D721Med (cell line): ENCODE results near the gene IDS.
"Not testable (repeated sequence)": the region's sequence is repeated elsewhere in the genome, so short reads cannot be mapped to it uniquely, and the experiment has no call there.

ENCODE experiments used
- DNase-seq: peaks from one replicate; pipeline ENCODE4 v3.0.0; 2011; ENCODE audit warnings: low spot score; ENCODE audit not compliant: insufficient read length
- FAIRE-seq: peaks from 2 replicates; lab custom pipeline; 2011; peaks lifted over from hg19 to GRCh38; lab: Jason Lieb, UNC
- CTCF ChIP-seq: IDR thresholded peaks from 2 replicates; pipeline ENCODE4 v1.5.1; 2012; ENCODE audit warnings: mild to moderate bottlenecking, control low read depth; ENCODE audit not compliant: insufficient read depth; ENCODE audit errors: missing control alignments

IDS gene

GRCh38 chrX:149540621-149541520, 35.8 kb upstream of the IDS start, which contains the start of gene EOLA1:
TSS of gene EOLA1 (plus strand) at chrX:149541012. CDS start at chrX:149545631, 4,619 bp downstream.
- DNase-seq (no peak), FAIRE-seq (peak; percentile 93)
- no peak for TF ChIP-seq CTCF

- FAIRE-seq, result no peak
- no peak for DNase-seq
Measured at GRCh38 chrX:149540131-149540620, 35.1 kb upstream of the IDS start.

GRCh38 chrX:149539283-149540130, 34.4 kb upstream of the IDS start:
- no peak for TF ChIP-seq CTCF
- no peak for FAIRE-seq
- peak; percentile 48 for DNase-seq

More at GRCh38 chrX:149540131-149540620, 35.1 kb upstream of the IDS start:
- TF ChIP-seq CTCF, result no peak

- FAIRE-seq, DNase-seq: not testable (repeated sequence)
Measured at GRCh38 chrX:149537474-149537873, 32.4 kb upstream of the IDS start.

- FAIRE-seq, DNase-seq: not testable (repeated sequence)
Measured at GRCh38 chrX:149534926-149535602, 30.0 kb upstream of the IDS start.

GRCh38 chrX:149533999-149534398, 28.9 kb upstream of the IDS start:
- not testable (repeated sequence) for FAIRE-seq

GRCh38 chrX:149532868-149533267, 27.8 kb upstream of the IDS start:
- not testable (repeated sequence) for FAIRE-seq, DNase-seq

More at GRCh38 chrX:149533999-149534398, 28.9 kb upstream of the IDS start:
- DNase-seq, result not testable (repeated sequence)

GRCh38 chrX:149531599-149531998, 26.5 kb upstream of the IDS start:
- no peak for DNase-seq
- FAIRE-seq, result no peak

More at GRCh38 chrX:149531599-149531998, 26.5 kb upstream of the IDS start:
- no peak for TF ChIP-seq CTCF
